HG02642 (cell line): ENCODE results near the gene GPSM1.

Experiments
- ATAC-seq: cut with Tn5 transposase; IDR thresholded peaks from one replicate; pipeline ENCODE4 v1.9.1; 2021; ENCODE audit warnings: mild to moderate bottlenecking; ENCODE audit not compliant: unreplicated experiment, poor library complexity

Gene GPSM1

DNA sequence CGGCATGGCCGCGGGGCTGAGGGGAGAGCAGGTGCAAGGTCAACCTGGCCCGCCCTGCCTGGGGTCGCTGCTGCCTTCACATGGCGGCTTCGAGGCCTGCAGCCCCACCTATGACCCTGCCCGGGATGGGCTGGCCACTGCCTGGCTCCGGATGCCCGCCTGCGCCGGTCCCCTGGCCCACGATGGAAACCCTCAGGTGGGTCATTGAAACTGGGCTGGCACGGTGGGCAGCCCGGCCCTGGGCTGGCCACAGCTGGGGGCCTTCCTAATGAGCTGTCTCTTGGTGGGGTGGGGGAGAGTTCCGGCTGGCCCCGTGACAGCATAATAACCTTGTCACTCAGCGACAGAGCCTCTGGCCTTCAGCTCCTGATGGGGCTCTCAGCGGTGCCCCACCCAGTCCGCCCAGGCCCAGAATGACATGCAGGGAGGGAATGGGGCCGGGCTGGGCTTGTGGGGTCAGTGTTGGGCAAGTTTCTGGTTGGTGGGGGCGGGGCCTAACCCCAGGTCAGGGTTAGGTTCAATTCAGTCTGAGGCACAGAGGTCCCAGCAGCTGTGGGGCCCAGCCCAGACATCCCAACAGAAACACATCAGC is 23.4 kb upstream of the GPSM1 start, which contains the start of gene CCDC187:
Gene CCDC187 (minus strand): TSS at position 270 of the 592 bp plus-strand sequence. CDS start 264 bp downstream, at position 6.
- ATAC-seq: no peak

DNA sequence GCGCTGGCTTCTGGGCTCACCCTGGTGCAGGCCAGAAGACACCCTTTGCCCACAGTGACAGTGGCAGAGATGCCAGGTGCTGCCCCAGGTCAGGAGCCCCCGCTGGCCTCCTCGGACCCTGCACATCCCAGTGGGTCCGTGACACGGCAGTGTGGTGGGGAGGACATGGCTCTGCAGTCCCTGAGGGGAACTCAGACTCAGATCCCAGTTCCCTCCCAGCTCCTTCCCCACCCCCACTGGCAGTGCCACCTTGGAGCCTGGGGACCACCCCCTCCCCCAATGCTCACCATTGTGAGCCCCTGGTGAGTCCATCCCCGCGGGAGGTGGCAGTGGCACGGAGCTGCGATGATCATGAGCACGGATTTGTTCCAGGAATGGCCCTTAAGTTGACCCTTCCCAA is 22.9 kb upstream of the GPSM1 start:
- ATAC-seq: no peak

DNA sequence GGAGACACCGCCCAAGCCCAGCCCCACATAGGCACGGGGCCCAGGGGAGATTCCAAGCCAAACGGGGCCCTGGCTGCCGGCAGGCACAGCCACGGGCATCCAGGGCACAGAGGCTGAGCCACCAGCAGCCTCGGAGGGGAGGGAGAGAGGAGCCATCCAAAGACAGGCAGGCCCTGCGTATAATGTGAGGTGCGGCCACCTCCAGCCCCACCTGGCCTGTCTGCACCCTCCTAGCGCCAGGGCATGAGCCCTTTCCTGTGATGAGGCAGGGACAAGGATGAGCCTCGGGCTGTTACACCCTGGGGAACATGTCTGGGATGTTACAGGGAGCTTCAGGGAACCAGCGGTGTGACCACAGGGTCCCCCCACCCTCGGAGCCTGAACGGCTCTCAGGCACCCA is 22.4 kb upstream of the GPSM1 start:
- no peak for ATAC-seq

DNA sequence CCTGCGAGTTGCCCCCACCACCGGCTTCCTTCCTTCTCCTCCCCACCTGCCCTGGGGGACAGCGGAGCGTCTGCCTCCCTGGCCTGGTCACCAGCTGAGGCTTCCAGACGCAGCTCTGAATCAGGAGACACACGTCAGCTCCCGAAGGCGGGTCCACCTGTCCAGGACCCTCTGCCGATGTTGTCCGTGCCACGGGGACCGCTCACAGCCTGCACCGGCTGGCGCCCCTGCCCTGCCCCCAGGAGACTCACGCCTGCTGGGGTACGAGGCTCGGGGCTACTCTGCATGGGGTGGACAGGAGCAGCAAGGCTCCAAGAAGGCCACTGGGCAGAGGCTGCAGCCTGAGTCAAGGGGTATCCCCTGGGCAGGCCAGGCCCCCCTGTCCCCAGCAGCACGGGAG is 21.5 kb upstream of the GPSM1 start:
- no peak for ATAC-seq

DNA sequence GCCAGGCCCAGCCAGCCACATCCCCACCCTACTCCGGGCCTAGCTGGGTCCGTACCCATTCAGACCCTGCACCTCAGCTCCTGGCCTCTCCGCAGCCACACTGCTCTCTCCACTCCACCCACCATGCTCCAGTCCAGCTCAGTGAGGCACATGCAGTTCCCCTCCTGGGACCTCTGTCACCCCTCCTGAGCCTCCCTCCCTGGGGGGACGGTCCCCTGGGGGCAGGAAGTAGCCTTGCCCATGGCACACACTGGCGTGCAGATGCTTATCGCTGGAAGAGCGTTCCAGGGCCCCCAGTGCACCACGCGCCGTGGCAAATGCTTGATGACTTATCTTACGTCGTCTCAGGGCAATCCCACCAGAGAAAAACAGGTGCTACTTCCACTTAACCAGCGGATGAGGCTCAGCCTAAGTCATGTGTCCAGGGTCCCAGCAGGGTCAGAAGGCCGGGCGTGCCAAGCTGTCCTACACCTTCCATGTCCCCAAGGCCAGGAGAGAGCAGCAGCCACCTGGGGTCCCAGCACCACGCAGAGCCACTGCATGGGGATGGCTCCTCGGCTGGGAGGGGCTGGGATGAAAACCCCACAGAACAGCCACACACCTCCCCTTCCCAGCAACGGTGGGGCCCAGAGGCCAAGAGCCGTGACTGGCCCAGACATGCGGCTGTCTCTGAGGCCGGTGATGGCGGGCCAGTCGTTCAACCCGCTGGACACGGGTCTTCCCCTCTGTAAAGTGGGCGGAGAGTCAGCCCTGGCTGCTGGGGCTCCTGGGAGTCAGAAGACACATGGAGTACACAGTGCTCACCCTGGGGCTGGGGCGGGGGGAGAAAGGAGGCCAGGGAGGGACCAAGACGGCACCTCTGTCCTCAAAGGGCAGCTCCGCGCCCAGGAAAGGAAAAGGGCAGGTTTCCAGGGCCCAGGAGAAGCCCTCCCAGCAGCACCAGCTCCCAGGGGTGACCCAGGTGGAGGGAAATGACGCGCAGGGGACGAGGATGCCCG is 20.8 kb upstream of the GPSM1 start:
- ATAC-seq: no peak

DNA sequence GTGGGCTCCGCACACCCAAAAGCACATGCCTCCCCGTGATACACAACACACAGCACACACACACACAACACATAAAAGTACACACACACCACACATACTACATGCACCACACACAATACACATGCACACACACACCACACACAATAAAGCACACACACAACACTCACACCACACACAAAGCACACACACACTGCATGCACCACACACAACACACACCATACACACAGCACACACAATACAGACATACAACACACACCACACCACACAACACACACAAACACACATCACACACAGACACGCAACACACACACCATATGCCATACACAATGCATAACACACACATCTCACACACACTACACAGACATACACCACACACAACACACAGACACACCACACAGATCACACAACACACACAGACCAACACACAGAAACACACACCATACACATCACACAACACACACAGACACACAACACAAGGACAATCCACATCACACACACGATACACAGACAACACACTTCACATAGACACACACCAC is 20.1 kb upstream of the GPSM1 start:
- no peak for ATAC-seq

DNA sequence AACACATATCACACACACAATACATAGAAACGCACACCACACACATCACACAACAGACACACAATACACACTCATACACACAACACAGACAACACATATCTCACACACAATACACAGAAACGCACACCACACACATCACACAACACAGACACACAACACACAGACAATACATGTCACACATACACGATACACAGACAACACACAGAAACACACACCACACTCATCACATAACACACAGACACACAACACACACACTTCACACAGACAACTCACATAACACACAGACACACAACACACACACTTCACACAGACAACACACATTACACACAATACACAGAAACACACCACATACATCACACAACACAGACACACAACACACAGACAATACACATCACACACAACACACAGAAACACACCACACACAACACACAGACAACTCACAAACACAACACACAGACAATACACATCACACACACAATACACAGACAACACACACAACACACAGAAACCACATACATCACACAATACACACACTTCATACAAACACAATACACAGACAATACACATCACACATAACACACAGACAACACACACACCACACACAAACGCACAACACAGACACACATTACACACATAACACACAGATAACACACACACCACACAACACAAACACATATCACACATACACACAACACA is 19.2 kb upstream of the GPSM1 start:
- ATAC-seq: no peak

DNA sequence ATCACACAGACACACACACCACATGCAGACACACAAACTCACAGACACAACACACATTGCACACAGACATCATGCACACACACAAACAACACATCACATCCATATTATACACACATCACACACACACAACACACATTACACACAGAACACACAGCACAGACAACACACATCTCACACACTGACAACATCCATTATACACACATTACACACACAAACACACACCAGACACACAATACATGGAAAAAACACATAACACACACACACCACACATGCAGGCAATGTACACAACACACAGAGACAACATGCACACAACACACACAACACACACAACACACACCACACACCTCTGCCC is 18.7 kb upstream of the GPSM1 start:
- ATAC-seq: no peak

DNA sequence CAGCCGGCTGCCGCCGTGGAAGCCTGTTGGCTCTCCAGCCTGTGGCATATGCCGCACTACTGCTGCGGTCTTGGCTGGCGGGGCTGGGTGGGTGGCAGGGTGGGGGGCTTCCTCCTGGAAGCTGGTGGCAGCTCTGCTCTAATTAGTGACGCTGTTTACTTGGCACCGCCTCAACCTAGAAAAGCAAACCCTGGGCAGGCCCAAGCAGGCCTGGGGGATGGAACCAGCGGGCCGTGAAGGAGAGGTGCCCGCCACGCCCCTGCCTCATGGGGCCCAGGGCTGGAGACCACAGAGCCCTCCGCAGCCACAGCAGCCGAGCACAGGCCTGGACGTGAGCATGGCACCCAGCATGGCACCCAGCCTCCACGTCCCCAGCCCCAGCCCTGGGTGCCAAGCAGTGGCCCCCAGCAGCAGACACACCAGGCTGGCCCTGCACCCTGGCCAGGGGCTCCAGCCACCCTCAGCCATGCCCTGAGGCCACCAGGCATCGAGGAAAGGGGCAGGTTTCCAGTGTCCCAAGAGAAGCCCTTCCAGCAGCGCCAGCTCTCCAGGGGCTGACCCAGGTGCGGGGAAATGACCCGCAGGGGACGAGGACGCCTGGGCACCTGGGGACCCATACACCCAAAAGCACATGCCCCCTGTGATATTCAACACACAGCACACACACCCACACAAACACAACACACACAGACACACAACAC is 18.1 kb upstream of the GPSM1 start:
- ATAC-seq: no peak

DNA sequence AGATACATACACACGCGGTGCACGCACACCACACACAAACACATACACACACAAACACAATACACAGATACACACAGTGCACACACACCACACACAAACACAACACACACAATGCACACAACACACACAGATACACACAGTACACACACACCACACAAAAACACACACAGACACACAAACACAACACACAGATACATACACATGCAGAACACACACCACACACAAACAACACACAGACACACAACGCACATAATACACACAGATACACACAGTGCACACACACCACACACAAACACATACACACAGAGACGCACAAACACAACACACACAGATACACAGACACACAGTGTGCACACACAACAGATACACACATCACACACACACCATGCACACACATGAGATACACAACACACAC is 17.5 kb upstream of the GPSM1 start:
- no peak for ATAC-seq

DNA sequence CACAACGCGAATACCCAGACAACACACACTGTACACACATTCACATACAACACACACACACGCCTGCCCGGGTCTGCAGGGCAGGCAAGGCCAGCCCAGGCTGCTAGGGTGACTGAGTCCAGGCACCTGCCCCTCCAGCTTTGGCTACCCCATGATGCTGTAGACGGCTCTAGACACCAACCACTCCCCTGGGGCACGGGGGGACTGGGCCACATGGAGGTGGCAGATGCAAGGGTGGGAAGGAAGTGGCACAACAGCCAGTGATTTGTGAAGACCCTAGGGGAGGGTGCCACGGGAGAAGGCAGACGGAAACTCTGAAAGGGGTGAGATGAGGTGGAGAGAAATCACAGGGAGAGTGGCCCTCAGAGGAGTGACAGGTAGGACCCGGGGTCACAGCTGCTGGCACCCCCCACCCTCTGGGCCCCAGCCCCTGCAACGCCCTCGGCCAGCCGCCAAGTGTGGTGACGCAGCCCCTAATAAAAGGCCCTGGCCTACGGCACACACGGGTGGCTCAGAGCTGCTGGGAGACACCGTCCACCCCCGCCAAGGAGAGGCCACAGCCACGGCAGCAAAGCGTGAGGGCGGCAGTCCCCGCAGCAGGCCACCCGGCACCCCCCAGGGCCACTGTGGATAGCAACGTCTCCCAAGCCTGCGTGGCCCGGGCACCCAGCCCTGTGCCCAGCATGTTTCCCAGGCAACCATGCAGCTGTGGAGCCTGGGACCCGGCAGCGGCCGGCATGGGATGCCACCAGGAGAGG is 16.9 kb upstream of the GPSM1 start:
- no peak for ATAC-seq

DNA sequence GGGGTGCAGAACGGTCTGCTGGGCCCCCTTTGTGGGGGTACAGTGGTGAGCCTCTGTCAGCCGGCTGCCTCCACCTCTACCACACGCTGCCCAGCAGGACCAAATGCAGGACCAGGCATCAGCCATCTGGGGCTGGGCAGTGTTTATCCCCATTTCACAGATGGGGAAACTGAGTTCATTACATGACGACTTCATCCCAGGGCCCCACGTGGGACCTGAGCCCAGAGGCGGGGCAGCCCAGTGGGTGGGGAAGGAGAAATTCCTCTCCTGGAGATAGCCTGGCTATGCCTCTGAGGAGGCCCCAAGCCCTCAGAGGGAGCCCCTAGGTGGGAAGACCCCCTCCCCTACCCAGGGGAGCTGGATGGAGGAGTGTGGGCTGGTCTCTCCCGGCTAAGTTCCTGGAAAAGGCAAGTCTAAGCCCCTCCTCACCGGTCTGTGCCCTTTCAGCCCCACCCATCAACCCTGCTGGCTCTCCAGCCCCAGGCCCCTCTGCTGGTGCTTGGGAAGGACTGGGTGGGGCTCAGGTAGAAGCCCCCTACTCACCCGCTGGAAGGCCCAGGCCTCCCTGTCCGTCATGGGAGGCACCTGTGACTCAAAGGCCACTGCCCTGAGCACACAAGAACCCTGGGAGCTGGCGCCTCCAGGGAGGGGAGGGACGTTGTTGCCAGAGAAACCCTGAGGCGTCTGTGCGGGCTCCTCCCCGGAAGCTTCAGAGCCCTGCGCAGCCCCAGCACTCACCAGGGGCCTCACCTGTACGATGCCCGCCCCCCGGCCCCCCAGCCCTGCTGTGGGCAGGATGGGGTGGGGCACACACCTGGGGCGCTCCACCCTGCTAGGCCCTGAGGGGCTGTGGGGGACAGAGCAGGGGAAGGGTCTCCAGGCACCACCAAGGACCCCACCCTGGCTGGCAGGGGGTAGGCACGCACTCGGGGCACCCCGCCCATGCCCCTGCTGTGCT is 16.0 kb upstream of the GPSM1 start:
- ATAC-seq: no peak

DNA sequence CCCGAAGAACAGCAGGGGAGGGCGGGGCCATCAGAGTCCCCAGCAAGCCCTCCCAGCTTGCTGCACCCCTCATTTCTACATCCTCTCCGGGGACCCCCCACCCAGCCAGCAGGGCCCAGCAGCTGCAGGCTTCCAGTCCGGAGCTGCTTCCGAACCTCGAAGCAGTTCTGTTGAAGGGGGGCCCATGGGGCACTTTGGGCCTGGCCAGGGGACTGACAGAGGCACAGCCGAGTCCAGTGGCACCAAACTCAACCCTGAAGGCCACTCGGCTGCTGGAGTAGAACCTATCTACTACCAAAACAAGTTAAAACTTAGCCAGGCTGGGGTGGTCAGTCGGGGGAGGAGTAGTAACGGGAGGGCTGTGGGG is 15.3 kb upstream of the GPSM1 start:
- no peak for ATAC-seq

DNA sequence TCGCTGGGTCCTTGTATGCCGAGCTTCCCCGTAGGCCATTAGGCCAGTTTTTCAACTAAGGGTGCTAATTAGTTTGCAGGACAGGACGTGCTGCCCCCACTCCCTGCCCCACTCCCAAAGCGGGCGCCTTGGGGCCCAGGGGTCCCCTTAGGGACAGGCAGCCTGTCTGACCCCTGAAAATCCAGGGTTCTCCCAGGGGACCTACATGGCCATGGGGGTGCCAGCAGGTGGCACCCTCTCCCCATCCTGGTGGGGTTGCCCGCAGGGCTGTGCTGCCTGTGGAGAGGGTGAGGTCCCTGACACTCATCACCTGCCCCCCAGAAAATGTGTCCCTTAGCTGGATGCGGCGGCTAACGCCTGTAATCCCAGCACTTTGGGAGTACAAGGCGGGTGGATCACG is 14.9 kb upstream of the GPSM1 start:
- ATAC-seq: no peak

DNA sequence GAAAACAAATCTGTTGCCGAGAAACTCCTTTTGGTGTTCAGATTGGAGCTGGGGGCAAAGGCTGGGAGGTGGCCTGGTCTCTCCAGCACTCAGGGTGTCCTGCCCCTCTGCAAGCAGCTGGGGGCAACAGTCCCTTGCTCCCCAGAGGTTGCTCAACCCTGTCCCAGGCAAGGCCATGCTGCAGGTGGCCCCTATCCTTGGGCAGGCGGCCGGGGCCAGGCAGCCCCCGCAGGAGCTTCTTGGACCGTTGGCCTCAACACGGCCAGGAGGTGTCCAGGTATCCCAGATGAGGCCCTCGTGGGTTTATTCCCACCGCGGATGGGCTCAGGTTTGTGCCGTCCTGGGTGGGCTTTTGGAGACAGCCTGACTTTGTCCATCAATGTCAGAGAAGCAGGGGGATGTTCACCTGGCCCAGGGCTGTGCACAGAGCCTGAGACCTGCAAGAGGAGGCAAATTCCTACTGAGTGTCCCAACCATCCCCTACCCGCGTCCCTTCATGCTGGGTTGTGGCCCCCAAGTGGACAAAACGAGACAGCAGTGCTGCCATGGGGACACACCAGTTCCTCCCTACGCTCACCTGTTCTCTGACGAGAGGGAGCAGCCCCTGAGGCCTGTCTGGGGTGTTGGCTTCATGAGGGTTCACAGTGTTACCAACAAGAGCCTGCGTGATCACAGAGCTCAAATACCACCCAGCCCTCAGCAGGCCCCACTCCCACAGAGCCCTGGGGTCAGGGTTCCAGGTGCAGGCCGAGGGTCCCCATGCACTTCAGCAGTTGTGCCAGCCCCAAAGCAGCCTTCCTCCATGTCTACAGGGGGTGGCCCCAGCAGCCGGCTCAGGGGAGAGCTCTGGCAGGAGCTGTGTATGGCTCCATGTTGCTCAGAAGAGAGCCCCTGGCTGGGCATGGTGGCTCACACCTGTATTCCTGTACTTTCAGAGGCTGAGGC is 14.0 kb upstream of the GPSM1 start:
- ATAC-seq: no peak

DNA sequence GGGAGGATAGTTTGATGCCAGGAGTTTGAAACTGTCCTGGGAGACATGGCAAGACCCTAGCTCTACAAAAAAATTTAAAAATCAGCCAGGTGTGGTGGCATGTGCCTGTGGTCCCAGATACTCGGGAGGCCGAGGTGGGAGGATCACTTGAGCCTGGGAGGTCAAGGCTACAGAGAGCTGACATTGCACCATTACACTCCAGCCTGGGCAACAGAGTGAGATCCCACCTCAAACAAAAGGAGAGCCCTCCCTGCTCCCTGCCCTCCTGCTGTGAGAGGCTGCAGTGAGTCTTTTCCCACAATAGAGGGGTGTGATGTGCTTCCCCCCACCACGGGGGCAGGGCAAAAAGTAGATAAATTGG is 13.3 kb upstream of the GPSM1 start:
- no peak for ATAC-seq

DNA sequence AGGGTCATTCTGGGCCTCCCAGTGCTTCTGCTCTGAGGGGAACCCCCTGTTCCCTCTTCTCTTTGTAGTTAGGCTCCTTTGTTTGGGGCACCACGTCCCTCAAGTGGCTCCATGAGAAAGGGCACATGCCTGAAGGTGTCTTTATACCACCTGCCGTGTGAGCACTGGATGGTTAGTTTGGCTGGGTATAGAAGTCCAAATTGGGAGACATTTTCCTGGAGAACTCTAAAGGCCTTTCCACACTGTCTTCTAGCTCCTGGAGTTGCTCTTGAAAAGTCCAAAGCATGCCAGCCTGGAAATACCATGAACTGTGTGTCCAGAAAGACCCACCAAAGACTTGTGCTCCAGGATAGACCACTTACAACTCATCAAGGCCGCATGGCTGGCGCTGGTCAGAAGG is 12.4 kb upstream of the GPSM1 start:
- no peak for ATAC-seq
